Body of pancreas (tissue), 4 donors: ENCODE data around the gene GMPPB. TPM values are rescaled to one million over a fixed set of nuclear protein-coding genes. Genes with fewer than 3 reads are reported as not detected.
A peak's percentile ranks its signal among the peaks of the same experiment; 100 is the strongest.

ENCODE experiments used
- ATAC-seq: fragments of 150-250 bp; one replicate; pipeline ENCODE4 v1.9.1; 2016
- DNase-seq, 4 donors: peaks; one replicate each; pipeline ENCODE4 v3.0.0-alpha.2; 2019
- H3K27ac ChIP-seq, 4 donors: fragments of 200-600 bp; sonication (generic); 1 replicate in 3 of 4; 2 replicates in 1 of 4; pipeline versions ENCODE4 v1.5.1 to v1.6.1; 2016 to 2019; ENCODE audit warnings: mild to moderate bottlenecking in 1 of 4, mixed read lengths in 1 of 4, moderate library complexity in 1 of 4
- H3K27me3 ChIP-seq, 2 donors: fragments of 200-600 bp; sonication (generic); one replicate each; pipeline ENCODE4 v1.6.0; 2016; ENCODE audit warnings: mild to moderate bottlenecking in 1 of 2
- H3K36me3 ChIP-seq, 2 donors: fragments of 200-600 bp; sonication (generic); replicated peaks in 1 of 2; 2 replicates each; pipeline ENCODE4 v1.5.1; 2016; ENCODE audit warnings: low read depth in 2 of 2; ENCODE audit not compliant: insufficient read depth in 1 of 2
- H3K4me1 ChIP-seq: fragments of 200-600 bp; sonication (generic); one replicate; pipeline ENCODE4 v1.6.0; 2016
- H3K4me3 ChIP-seq, 2 donors: fragments of 200-600 bp; sonication (generic); 1 replicate in 1 of 2; 2 replicates in 1 of 2; pipeline ENCODE4 v1.5.1; 2016 to 2019
- H3K9me3 ChIP-seq, 3 donors: fragments of 200-600 bp; sonication (generic); 1 replicate in 2 of 3; 2 replicates in 1 of 3; pipeline ENCODE4 v1.5.1; 2016
- POLR2A ChIP-seq, 3 donors: fragments of 450-650 bp; IDR thresholded peaks; one replicate each; pipeline ENCODE4 v1.6.1; 2016; ENCODE audit warnings: antibody characterized with exemption in 3 of 3, mild to moderate bottlenecking in 2 of 3
- WGBS, 2 donors: methylation state at CpG; one replicate each; pipeline ENCODE4 v1.1.5; 2017; 5-methylcytosine and 5-hydroxymethylcytosine counted together
- intact Hi-C: fragments of 100-400 bp; cut with DNase I; formaldehyde crosslinking; loops from one replicate; pipeline ENCODE4 v1.15.1; 2023
- total RNA-seq, 2 donors: library from RNA; depleted of rRNA; stranded (reverse); fragments of >200 nt; gene quantifications; one replicate each; pipeline ENCODE4 v1.1.0, GENCODE V29; 2016
- TF ChIP-seq, protein P1 (sequence below), 7 experiments: fragments of 450-650 bp in 4 of 7; fragments of 200-600 bp in 3 of 7; sonication (generic) in 3 of 7; IDR thresholded peaks; one replicate each; pipeline ENCODE4 v1.5.1; 2016 to 2019; ENCODE audit warnings: antibody characterized with exemption in 7 of 7

The GMPPB gene
- total RNA-seq, 2 donors from 2014 or later = 36.3 to 43.8 TPM

GRCh38 chr3:49675912-49676311 is 47.8 kb downstream of the GMPPB start:
- H3K36me3 ChIP-seq = peaks cover 0 to 20% of the 10 kb centered on the region in 2 donors
- TF ChIP-seq POLR2A (IDR thresholded peaks at IDR 0.05) = no peak
- TF ChIP-seq, protein P1, sequence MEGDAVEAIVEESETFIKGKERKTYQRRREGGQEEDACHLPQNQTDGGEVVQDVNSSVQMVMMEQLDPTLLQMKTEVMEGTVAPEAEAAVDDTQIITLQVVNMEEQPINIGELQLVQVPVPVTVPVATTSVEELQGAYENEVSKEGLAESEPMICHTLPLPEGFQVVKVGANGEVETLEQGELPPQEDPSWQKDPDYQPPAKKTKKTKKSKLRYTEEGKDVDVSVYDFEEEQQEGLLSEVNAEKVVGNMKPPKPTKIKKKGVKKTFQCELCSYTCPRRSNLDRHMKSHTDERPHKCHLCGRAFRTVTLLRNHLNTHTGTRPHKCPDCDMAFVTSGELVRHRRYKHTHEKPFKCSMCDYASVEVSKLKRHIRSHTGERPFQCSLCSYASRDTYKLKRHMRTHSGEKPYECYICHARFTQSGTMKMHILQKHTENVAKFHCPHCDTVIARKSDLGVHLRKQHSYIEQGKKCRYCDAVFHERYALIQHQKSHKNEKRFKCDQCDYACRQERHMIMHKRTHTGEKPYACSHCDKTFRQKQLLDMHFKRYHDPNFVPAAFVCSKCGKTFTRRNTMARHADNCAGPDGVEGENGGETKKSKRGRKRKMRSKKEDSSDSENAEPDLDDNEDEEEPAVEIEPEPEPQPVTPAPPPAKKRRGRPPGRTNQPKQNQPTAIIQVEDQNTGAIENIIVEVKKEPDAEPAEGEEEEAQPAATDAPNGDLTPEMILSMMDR (IDR thresholded peaks at IDR 0.05) = no peak
- H3K27ac ChIP-seq = no peak overlapping the region
- no peak for DNase-seq
- intact Hi-C loops = loop anchor here (5.0 kb wide), 1 partner anchor 139 kb away; no protein-coding TSS in a partner anchor
- H3K9me3 ChIP-seq = no peaks in the 10 kb centered on the region
- peaks cover 28% of the 10 kb centered on the region for H3K4me1 ChIP-seq
- no peak for ATAC-seq
- H3K4me3 ChIP-seq = no peak overlapping the region
- 87% methylated on average over 11 of the region's 11 CpGs; no CpG with 5 or more reads in 1 of the 2 donors for WGBS, 2 donors
- H3K27me3 ChIP-seq = no peaks in the 10 kb centered on the region

DNA sequence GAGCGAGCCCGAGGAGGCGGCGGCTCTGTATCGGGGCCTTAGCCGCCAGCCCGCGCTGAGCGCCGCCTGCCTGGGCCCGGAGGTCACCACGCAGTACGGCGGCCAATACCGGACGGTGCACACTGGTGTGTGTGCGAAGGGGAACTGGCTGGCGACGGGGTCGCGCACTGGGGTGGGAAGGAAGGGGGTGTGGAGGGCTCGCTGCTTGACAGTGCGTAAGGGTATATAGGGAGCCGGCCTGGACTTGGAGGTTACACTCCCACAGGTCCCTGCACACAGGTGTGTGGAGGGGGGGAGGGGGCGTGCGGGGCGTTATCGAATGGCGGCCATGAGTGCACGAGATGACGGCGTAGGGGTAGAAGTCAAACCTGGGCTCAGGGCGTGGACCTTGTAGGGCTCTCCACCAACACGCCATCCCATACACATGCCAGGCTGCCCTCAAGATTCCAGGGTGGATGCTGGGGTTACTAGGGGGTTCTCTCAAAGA is 49.2 kb downstream of the GMPPB start:
- WGBS, 2 donors = 3 to 7% methylated on average over 25 to 34 of the region's 34 CpGs
- Histone ChIP-seq H3K27ac (peak overlapping the region; percentile 90 to 96 (median 92)), H3K4me1 (peaks cover 28% of the 10 kb centered on the region), H3K9me3 (no peaks in the 10 kb centered on the region), H3K4me3 (peak overlapping the region; percentile 59 to 98), H3K36me3 (peaks cover 0 to 13% of the 10 kb centered on the region in 2 donors), H3K27me3 (no peaks in the 10 kb centered on the region)
- ATAC-seq = peak; percentile 21
- TF ChIP-seq, protein P1 (IDR thresholded peaks at IDR 0.05) = peak in 1 of 7 experiments; percentile 27
- TF ChIP-seq POLR2A (IDR thresholded peaks at IDR 0.05) = no peak
- no peak for DNase-seq
- intact Hi-C loops = no loop called here

GRCh38 chr3:49673715-49674496 is 49.8 kb downstream of the GMPPB start, which contains the start of gene APEH:
Gene APEH (plus strand): TSS chr3:49674351. CDS start chr3:49674402, 51 bp downstream.
- WGBS, 2 donors = 0% methylated on average over 34 to 71 of the region's 71 CpGs
- peak within 1 kb of the TSS; percentile 59 to 98 for H3K4me3 ChIP-seq
- H3K4me1 ChIP-seq = peaks cover 33% of the 10 kb centered on the region
- ATAC-seq = peak; percentile 89
- no peaks in the 10 kb centered on the region for H3K27me3 ChIP-seq
- peaks cover 0 to 6% of the 10 kb centered on the region in 2 donors for H3K36me3 ChIP-seq
- TF ChIP-seq, protein P1 (IDR thresholded peaks at IDR 0.05) = no peak
- peak; percentile 64 to 85 (median 79) for TF ChIP-seq POLR2A (IDR thresholded peaks at IDR 0.05)
- intact Hi-C loops = no loop called here
- H3K27ac ChIP-seq = peak within 1 kb of the TSS; percentile 90 to 96 (median 92)
- no peaks in the 10 kb centered on the region for H3K9me3 ChIP-seq
- peak; percentile 95 to 99 (median 98) for DNase-seq

GRCh38 chr3:49673121-49673714 is 50.5 kb downstream of the GMPPB start:
- Histone ChIP-seq H3K27ac (peak overlapping the region; percentile 90 to 96 (median 92)), H3K4me1 (peaks cover 40% of the 10 kb centered on the region), H3K9me3 (no peaks in the 10 kb centered on the region), H3K27me3 (no peaks in the 10 kb centered on the region), H3K4me3 (peak overlapping the region; percentile 59 to 98), H3K36me3 (peaks cover 0 to 2% of the 10 kb centered on the region in 2 donors)
- no peak for DNase-seq
- 16 to 52% methylated on average over 4 to 17 of the region's 17 CpGs for WGBS, 2 donors
- intact Hi-C loops = no loop called here
- TF ChIP-seq POLR2A (IDR thresholded peaks at IDR 0.05) = no peak
- TF ChIP-seq, protein P1 (IDR thresholded peaks at IDR 0.05) = no peak
- no peak for ATAC-seq
